Gastroesophageal sphincter (tissue), 3 donors: ENCODE measurements around the gene B3GNT5.

ENCODE experiments used
- POLR2A ChIP-seq, 2 donors: fragments of 450-650 bp; IDR thresholded peaks; one replicate each; pipeline ENCODE4 v1.6.1; 2017; ENCODE audit warnings: antibody characterized with exemption in 2 of 2, mild to moderate bottlenecking in 2 of 2, moderate library complexity in 1 of 2
- TF ChIP-seq, protein P1 (sequence below), 4 experiments: fragments of 200-600 bp in 2 of 4; fragments of 450-650 bp in 2 of 4; sonication (generic) in 1 of 4; IDR thresholded peaks; one replicate each; pipeline ENCODE4 v1.5.1; 2017 to 2019; ENCODE audit warnings: antibody characterized with exemption in 4 of 4, mild to moderate bottlenecking in 2 of 4, moderate library complexity in 2 of 4

DNA sequence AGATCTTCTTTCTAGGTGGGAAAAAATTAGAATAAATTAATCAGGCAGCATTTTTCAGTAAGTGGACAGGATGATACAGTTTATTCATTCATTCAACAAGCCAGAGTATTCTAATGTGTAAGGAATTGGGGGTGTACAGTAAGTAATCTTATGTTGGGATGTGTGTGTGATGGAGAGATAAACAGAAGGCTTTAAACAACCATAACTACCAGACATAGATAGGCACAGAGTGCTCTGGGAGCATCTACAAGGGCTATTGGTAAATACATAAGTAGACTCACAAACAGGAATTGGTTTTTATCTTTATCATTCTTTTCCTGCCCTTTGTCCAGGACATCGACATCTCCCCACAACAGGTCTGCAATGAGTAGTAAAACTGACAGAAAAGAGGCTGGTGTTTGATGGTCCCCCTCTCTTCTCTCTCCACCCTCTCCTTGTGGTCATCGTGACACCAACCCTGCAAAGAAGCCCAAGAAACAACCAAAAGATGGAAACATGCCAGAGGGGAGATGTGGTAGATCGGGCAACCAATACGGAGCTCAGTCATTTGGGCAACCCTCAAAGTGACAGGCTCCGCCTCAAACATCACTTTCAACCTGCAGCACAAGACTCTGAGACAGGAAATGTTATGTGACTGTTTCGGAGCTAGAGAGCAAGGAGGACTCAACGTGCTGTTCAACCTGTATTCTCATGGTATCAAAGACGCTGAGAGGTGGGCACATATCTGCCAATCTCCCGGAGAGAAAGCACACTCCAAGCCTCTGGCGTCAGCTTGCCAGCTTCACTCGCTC lies 28.7 kb upstream of the B3GNT5 start:
- TF ChIP-seq, protein P1, sequence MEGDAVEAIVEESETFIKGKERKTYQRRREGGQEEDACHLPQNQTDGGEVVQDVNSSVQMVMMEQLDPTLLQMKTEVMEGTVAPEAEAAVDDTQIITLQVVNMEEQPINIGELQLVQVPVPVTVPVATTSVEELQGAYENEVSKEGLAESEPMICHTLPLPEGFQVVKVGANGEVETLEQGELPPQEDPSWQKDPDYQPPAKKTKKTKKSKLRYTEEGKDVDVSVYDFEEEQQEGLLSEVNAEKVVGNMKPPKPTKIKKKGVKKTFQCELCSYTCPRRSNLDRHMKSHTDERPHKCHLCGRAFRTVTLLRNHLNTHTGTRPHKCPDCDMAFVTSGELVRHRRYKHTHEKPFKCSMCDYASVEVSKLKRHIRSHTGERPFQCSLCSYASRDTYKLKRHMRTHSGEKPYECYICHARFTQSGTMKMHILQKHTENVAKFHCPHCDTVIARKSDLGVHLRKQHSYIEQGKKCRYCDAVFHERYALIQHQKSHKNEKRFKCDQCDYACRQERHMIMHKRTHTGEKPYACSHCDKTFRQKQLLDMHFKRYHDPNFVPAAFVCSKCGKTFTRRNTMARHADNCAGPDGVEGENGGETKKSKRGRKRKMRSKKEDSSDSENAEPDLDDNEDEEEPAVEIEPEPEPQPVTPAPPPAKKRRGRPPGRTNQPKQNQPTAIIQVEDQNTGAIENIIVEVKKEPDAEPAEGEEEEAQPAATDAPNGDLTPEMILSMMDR (IDR thresholded peaks at IDR 0.05): no peak
- no peak for TF ChIP-seq POLR2A (IDR thresholded peaks at IDR 0.05)
